ENCODE measurements around the gene ABLIM2. TPM values are rescaled to one million over a fixed set of nuclear protein-coding genes. Genes with fewer than 3 reads are reported as not detected.

ABLIM2 gene
- total and polyA plus RNA-seq, 2 of the 4 experiments (the other 2 are of a cell fraction): under 0.01 to 0.10 TPM

DNA sequence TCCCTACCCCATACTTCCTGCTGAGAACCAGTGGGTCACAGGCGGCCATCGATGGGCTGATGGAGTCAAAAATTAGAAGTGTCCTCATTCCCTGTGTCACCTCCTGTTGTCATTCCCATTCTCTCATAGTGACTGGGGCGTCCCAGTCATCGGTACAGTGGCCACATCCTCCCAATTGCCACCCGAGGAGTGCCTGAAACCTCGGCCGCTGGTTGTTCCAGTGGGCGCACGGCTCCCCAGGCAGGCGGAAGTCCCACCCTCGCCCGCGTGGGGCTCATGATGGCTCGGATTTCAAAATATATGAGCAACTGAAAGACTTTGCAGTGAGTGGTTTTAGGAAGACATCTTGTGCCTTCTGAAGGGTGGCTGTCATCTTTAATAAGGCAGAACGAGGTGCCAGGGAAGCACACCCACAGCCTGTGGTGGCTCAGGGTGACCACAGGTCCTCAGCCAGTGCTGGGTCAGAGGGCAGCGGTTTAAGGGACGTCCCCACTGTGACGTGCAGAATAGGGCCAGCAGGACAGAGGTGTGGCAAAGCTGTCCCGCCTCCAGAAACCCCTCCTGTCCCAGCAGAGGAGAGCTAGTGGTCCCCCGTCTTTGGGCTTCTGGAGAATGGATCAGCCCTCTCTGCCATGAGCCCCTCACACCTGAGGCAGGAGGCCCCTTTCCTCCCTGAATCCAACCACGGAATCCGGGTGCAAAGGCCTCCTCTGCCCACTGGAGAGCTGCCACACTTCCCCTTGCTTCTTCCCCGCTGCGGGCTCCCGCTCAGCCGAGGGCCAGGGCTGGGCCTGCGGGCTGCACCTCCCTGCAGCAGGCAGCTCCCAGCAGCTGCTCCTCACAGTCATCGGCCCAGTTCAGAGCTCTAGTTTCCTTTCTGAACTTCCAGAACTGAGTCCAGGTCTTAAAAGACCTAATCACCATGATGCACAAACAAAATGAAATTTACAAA, 90.4 kb downstream of the ABLIM2 start:
- no peak overlapping the region for H2BK120ac ChIP-seq (ENCODE audit: low read depth, low read length)
- H3K9me1 ChIP-seq (ENCODE audit: insufficient read depth, low read length): no peaks in the 10 kb centered on the region; the same call in 1 of the 2 replicates
- DNase-seq (no peak), ATAC-seq (ENCODE audit: low read depth) (no peak)
- H3K18ac ChIP-seq (ENCODE audit: low read depth, low read length): no peak overlapping the region
- no peak overlapping the region for H3K4ac ChIP-seq (ENCODE audit: low read depth, low read length)
- no peak overlapping the region for H3K9ac ChIP-seq (ENCODE audit: low read depth, low read length)
- H3K36me3 ChIP-seq (ENCODE audit: control insufficient read depth, insufficient read depth, low read length): no peaks in the 10 kb centered on the region
- WGBS, 2 experiments (ENCODE audit: extremely low coverage in 2 of 2, insufficient read length in 1 of 2): 61% methylated on average over 14 of the region's 28 CpGs; no CpG with 5 or more reads in 1 of the 2 experiments
- no peak overlapping the region for H3K27ac ChIP-seq (ENCODE audit: insufficient read depth, low read length)
- intact Hi-C loops (cut with micrococcal nuclease) (no loop called here), in situ Hi-C loops (cut with MboI; ENCODE audit: low sequenced_read_pairs) (no loop called here), dilution Hi-C loops (cut with HindIII; ENCODE audit: low sequenced_read_pairs, unreplicated experiment) (no loop called here)
- H2AK9ac ChIP-seq (replicated peaks; ENCODE audit: low read depth, low read length, poor library complexity): no peak overlapping the region
- CTCF ChIA-PET: no interaction called here
- H3K23ac ChIP-seq (ENCODE audit: low read depth, low read length): no peak overlapping the region
- no peak overlapping the region for H2AFZ ChIP-seq (replicated peaks; ENCODE audit: low read length, poor library complexity)
- peaks cover 64% of the 10 kb centered on the region for H3K27me3 ChIP-seq (ENCODE audit: control insufficient read depth, insufficient read depth, low read length)
- H3K9me3 ChIP-seq (ENCODE audit: control insufficient read depth, insufficient read depth, low read length): peaks cover 18% of the 10 kb centered on the region
- BruUV-seq (replicated peaks): no TSS peak
- H4K91ac ChIP-seq (ENCODE audit: insufficient read depth, low read depth, low read length): no peak overlapping the region
- H2BK5ac ChIP-seq (ENCODE audit: low read depth, low read length, poor library complexity, severe bottlenecking): no peak overlapping the region
- no peak overlapping the region for H3K4me3 ChIP-seq (ENCODE audit: insufficient read depth, low read depth, low read length)
- H3K4me1 ChIP-seq (ENCODE audit: control insufficient read depth, insufficient read depth, low read length): no peaks in the 10 kb centered on the region
- no peak overlapping the region for H2BK20ac ChIP-seq (ENCODE audit: low read depth, low read length)
- POLR2A ChIA-PET (ENCODE audit: unreplicated experiment): no interaction called here
- no peak overlapping the region for H3K14ac ChIP-seq (replicated peaks; ENCODE audit: low read depth, low read length)
- H3K4me2 ChIP-seq (ENCODE audit: low read depth, low read length): no peak overlapping the region
- no peak overlapping the region for H4K5ac ChIP-seq (ENCODE audit: low read depth, low read length)
- no peak overlapping the region for H3K56ac ChIP-seq (ENCODE audit: extremely low read depth, insufficient read depth, low read length)
- no peak overlapping the region for H2BK15ac ChIP-seq (ENCODE audit: low read depth, low read length)
- H2AK5ac ChIP-seq (ENCODE audit: low read depth, low read length): no peak overlapping the region
- no peaks in the 10 kb centered on the region for H3K79me1 ChIP-seq (ENCODE audit: low read depth in 1 of 2, low read length in 2 of 2)
- no peaks in the 10 kb centered on the region for H4K20me1 ChIP-seq (ENCODE audit: insufficient read depth, low read length)
- H4K8ac ChIP-seq (ENCODE audit: low read depth in 2 of 2, low read length in 2 of 2): no peak overlapping the region
- TF ChIP-seq, protein P1, sequence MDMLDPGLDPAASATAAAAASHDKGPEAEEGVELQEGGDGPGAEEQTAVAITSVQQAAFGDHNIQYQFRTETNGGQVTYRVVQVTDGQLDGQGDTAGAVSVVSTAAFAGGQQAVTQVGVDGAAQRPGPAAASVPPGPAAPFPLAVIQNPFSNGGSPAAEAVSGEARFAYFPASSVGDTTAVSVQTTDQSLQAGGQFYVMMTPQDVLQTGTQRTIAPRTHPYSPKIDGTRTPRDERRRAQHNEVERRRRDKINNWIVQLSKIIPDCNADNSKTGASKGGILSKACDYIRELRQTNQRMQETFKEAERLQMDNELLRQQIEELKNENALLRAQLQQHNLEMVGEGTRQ (IDR thresholded peaks at IDR 0.05; ENCODE audit: low read depth, low read length): no peak
- TF ChIP-seq MAFK (IDR thresholded peaks at IDR 0.05; ENCODE audit: low read depth, low read length) (no peak), BHLHE40 (IDR thresholded peaks at IDR 0.05; ENCODE audit: low read depth, low read length) (no peak), CHD1 (IDR thresholded peaks at IDR 0.05; ENCODE audit: low read depth, low read length) (no peak), RCOR1 (IDR thresholded peaks at IDR 0.05; ENCODE audit: insufficient replicate concordance, low read length) (no peak), RAD21 (IDR thresholded peaks at IDR 0.05; ENCODE audit: low read length) (no peak), NFE2L2 (IDR thresholded peaks at IDR 0.05; ENCODE audit: low read depth, low read length) (no peak), SMC3 (IDR thresholded peaks at IDR 0.05; ENCODE audit: low read depth, low read length) (no peak), POLR2A (IDR thresholded peaks at IDR 0.05; ENCODE audit: low read depth, low read length) (no peak), MXI1 (IDR thresholded peaks at IDR 0.05; ENCODE audit: borderline replicate concordance, low read depth, low read length) (no peak), FOS (IDR thresholded peaks at IDR 0.05; ENCODE audit: low read depth, low read length) (no peak), RFX5 (IDR thresholded peaks at IDR 0.05; ENCODE audit: low read depth, low read length) (no peak), MAZ (IDR thresholded peaks at IDR 0.05; ENCODE audit: borderline replicate concordance, low read depth, low read length) (no peak)
- TF ChIP-seq, protein P2, sequence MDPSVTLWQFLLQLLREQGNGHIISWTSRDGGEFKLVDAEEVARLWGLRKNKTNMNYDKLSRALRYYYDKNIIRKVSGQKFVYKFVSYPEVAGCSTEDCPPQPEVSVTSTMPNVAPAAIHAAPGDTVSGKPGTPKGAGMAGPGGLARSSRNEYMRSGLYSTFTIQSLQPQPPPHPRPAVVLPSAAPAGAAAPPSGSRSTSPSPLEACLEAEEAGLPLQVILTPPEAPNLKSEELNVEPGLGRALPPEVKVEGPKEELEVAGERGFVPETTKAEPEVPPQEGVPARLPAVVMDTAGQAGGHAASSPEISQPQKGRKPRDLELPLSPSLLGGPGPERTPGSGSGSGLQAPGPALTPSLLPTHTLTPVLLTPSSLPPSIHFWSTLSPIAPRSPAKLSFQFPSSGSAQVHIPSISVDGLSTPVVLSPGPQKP (IDR thresholded peaks at IDR 0.05; ENCODE audit: borderline replicate concordance, low read depth, low read length): no peak
- TF ChIP-seq, protein P3, sequence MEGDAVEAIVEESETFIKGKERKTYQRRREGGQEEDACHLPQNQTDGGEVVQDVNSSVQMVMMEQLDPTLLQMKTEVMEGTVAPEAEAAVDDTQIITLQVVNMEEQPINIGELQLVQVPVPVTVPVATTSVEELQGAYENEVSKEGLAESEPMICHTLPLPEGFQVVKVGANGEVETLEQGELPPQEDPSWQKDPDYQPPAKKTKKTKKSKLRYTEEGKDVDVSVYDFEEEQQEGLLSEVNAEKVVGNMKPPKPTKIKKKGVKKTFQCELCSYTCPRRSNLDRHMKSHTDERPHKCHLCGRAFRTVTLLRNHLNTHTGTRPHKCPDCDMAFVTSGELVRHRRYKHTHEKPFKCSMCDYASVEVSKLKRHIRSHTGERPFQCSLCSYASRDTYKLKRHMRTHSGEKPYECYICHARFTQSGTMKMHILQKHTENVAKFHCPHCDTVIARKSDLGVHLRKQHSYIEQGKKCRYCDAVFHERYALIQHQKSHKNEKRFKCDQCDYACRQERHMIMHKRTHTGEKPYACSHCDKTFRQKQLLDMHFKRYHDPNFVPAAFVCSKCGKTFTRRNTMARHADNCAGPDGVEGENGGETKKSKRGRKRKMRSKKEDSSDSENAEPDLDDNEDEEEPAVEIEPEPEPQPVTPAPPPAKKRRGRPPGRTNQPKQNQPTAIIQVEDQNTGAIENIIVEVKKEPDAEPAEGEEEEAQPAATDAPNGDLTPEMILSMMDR (conservative IDR thresholded peaks at IDR 0.05; ENCODE audit: low read depth, low read length): no peak
